Liver (tissue), 5 donors: ENCODE data around the gene RBM10. TPM values are rescaled to one million over a fixed set of nuclear protein-coding genes. Genes with fewer than 3 reads are reported as not detected.

Experiments used
- polyA plus RNA-seq, 2 donors: library from polyadenylated mRNA; stranded (reverse) in 1 of 2; unstranded in 1 of 2; fragments of 200-250 nt in 1 of 2; fragments of >200 nt in 1 of 2; fragmentation: Nextera tagmentation in 1 of 2; extraction: Ambion mirVana in 1 of 2; gene quantifications; one replicate each; pipeline versions ENCODE4 v1.2.1 to v1.2.3, GENCODE V29; 2013 to 2015
- small RNA-seq: library from RNA; depleted of rRNA; stranded (forward); fragments of <200 nt; gene quantifications from one replicate; pipeline ENCODE3, GENCODE V24; 2014
- total RNA-seq, 2 donors: library from RNA; depleted of rRNA; stranded (reverse); fragments of >200 nt; gene quantifications; one replicate each; pipeline ENCODE4 v1.2.3, GENCODE V29; 2014
- donor health status: healthy.
- donor health status: healthy.
- donor health status: healthy.

The RBM10 gene
- total and polyA plus RNA-seq, 4 donors = 8.2 to 26.6 (median 17.5) TPM

Small RNAs within 50 kb of the gene (small RNA-seq; reads per million reads assigned to genes)
- gene RNU12-2P = 0.20 reads per million

Other genes with a start within 250 kb of the RBM10 start
- 1 to 10 TPM; 6.1 to 9.0 TPM for gene JADE3, start 232.8 kb upstream of the RBM10 start, total RNA-seq
- gene JADE3, start 232.8 kb upstream of the RBM10 start, polyA plus RNA-seq = 1 to 10 TPM; 2.6 to 4.4 TPM
- gene RGN, start 66.8 kb upstream of the RBM10 start, total RNA-seq = 10 to 100 TPM; 27.8 to 89.1 TPM
- 100 to 1,000 TPM; 144 to 163 TPM for gene RGN, start 66.8 kb upstream of the RBM10 start, polyA plus RNA-seq
- gene NDUFB11, start 519 bp upstream of the RBM10 start, total RNA-seq = 10 to 100 TPM; 23.6 to 54.6 TPM
- gene NDUFB11, start 519 bp upstream of the RBM10 start, polyA plus RNA-seq = 100 to 1,000 TPM in 1 of 2 donors, 10 to 100 TPM in 1; 78.4 to 127 TPM
- 10 to 100 TPM; 59.6 to 85.4 TPM for gene UBA1, start 48.6 kb downstream of the RBM10 start, total RNA-seq
- gene UBA1, start 48.6 kb downstream of the RBM10 start, polyA plus RNA-seq = 10 to 100 TPM; 39.8 to 77.7 TPM
- gene CDK16, start 73.5 kb downstream of the RBM10 start, total RNA-seq = 10 to 100 TPM; 21.9 to 31.1 TPM
- gene CDK16, start 73.5 kb downstream of the RBM10 start, polyA plus RNA-seq = 10 to 100 TPM; 10.8 to 18.0 TPM
- gene USP11, start 87.8 kb downstream of the RBM10 start, total RNA-seq = 10 to 100 TPM; 11.8 to 24.3 TPM
- gene USP11, start 87.8 kb downstream of the RBM10 start, polyA plus RNA-seq = 10 to 100 TPM in 1 of 2 donors, 1 to 10 TPM in 1; 9.6 to 10.4 TPM
- under 1 TPM in 1 of 2 donors, not detected in 1; 0.05 TPM for gene ZNF157, start 225.4 kb downstream of the RBM10 start, total RNA-seq
- not detected for gene ZNF157, start 225.4 kb downstream of the RBM10 start, polyA plus RNA-seq